GM12801 (cell line): ENCODE measurements around the gene CD320.

ENCODE experiments used
- TF ChIP-seq, protein P1 (sequence below): IDR thresholded peaks from one replicate; pipeline ENCODE4 v1.5.1; 2011; ENCODE audit warnings: control low read depth; ENCODE audit not compliant: insufficient read length; ENCODE audit errors: extremely low read depth

Gene CD320

DNA sequence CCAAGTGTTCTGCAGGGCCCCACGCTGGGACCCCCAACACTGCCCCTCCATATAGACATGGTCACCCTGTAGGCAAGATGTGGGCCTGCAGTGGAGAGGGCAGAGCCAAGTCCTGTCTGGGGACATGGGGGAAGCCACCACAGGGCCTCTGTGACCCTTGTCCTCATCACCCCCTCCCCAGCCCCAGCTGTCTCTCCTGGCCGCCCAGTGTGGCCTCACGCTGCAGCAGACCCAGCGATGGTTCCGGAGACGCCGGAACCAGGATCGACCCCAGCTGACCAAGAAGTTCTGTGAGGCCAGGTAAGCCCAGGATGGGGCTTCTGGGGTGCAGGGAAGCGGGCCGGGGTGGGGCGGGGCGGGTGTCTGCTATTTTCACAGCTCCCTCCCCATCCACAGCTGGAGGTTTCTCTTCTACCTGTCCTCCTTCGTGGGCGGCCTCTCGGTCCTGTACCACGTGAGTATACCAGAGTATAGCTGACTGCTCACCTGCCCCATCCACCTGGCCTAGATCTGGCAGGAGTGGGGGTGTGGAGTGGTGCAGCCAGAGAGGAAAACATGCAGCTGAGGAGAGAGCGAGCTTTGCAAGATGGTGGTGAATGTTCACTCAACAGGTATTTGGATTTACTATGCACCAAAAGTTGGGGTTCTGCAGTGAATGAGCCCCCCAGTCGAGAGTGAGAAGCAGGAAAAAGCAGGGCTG lies 52.6 kb downstream of the CD320 start:
- TF ChIP-seq, protein P1, sequence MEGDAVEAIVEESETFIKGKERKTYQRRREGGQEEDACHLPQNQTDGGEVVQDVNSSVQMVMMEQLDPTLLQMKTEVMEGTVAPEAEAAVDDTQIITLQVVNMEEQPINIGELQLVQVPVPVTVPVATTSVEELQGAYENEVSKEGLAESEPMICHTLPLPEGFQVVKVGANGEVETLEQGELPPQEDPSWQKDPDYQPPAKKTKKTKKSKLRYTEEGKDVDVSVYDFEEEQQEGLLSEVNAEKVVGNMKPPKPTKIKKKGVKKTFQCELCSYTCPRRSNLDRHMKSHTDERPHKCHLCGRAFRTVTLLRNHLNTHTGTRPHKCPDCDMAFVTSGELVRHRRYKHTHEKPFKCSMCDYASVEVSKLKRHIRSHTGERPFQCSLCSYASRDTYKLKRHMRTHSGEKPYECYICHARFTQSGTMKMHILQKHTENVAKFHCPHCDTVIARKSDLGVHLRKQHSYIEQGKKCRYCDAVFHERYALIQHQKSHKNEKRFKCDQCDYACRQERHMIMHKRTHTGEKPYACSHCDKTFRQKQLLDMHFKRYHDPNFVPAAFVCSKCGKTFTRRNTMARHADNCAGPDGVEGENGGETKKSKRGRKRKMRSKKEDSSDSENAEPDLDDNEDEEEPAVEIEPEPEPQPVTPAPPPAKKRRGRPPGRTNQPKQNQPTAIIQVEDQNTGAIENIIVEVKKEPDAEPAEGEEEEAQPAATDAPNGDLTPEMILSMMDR: no peak

DNA sequence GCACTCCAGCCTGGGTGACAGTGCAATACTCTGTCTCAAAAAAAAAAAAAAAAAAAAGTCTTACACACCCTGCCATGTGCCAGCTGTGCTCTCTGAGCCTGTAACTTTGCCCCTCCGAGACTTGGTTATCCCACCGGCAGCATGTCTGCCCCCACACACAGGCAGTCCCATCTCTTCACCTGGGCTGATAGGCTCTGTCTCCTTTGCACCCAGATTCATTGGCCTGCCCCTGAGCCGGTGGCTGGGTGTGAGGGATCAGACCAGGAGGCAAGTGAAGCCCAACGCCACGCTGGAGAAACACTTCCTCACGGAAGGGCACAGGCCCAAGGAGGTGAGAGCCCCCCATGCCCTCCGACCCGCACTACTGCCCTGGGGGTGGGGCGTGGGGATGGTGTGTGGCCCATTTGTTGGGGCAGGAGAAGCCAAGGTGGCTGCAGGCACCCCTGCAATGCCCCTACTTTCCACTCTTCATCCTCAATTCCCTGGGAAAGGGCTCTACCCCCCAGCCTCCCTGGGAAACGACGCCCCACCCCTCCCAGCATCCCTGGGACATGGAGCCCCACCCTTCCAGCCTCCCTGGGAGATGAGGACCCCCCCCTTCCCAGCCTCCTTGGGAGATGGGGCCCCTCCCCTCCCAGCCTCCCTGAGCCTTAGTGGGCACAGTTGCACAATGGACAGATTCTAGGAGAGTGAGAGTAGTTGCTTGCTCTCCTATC lies 53.7 kb downstream of the CD320 start:
- TF ChIP-seq, protein P1: no peak

DNA sequence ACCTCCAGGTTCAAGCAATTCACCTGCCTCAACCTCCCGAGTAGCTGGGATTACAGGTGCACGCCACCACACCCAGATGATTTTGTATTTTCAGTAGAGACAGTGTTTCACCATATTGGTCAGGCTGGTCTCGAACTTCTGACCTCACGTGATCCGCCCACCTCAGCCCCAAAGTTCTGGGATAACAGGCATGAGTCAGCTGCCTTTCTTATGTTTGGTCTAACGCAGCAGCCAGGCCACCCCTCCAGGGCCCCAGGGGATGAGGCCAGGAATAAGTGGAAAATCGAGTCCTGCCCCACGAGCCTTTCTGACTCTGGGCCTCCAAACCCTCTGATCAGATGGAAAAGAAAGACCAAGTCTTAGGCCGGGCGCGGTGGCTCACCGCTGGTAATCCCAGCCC lies 54.5 kb downstream of the CD320 start:
- TF ChIP-seq, protein P1: no peak

DNA sequence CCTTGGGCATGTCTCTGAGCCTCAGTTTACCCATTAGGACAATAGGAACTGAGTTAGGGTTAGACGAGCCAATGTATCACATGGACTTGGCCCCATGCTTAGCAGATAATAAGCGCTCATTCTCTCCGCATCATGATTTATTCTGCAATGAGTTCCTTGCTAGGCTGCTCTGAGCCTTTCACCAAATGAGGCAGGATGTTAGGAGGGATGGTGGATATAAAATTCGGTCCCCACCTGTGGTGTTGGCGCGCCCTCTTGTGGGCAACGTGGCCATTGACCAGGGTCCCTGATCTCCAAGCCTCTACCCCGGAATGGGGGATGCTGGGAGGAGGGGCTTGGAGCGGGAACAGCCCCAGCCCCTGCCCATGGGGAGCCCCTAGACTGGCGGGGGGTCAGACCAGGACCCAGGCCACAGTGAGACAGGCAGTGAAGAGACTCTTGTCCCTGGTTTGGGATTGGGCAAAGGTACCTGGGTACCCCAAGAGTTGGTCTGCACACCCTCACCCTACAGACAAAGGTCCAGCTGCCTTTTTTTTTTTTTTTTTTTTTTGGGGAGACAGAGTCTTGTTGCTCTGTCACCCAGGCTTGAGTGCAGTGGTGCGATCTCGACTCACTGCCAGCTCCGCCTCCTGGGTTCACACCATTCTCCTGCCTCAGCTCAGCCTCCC lies 55.1 kb downstream of the CD320 start:
- TF ChIP-seq, protein P1: no peak
